Stomach (tissue), 4 donors: ENCODE data around the gene RPRML.

Experiments used
- POLR2A ChIP-seq, 4 donors: fragments of 450-650 bp; IDR thresholded peaks; one replicate each; pipeline ENCODE4 v1.6.1; 2016; ENCODE audit warnings: antibody characterized with exemption in 4 of 4, control low read depth in 2 of 4, mild to moderate bottlenecking in 1 of 4, moderate library complexity in 1 of 4
- POLR2AphosphoS5 ChIP-seq, 3 donors: sonication (generic); formaldehyde crosslinking; IDR thresholded peaks; one replicate each; pipeline ENCODE4 v1.6.1; 2016; ENCODE audit warnings: antibody characterized with exemption in 3 of 3
- TF ChIP-seq, protein P1 (sequence below), 7 experiments: fragments of 450-650 bp in 4 of 7; fragments of 200-600 bp in 3 of 7; sonication (generic) in 3 of 7; IDR thresholded peaks; one replicate each; pipeline ENCODE4 v1.5.1; 2016 to 2019; ENCODE audit warnings: antibody characterized with exemption in 7 of 7, control low read depth in 2 of 7, mild to moderate bottlenecking in 1 of 7

- TF ChIP-seq POLR2AphosphoS5 (IDR thresholded peaks at IDR 0.05) (no peak), POLR2A (IDR thresholded peaks at IDR 0.05) (no peak)
- TF ChIP-seq, protein P1, sequence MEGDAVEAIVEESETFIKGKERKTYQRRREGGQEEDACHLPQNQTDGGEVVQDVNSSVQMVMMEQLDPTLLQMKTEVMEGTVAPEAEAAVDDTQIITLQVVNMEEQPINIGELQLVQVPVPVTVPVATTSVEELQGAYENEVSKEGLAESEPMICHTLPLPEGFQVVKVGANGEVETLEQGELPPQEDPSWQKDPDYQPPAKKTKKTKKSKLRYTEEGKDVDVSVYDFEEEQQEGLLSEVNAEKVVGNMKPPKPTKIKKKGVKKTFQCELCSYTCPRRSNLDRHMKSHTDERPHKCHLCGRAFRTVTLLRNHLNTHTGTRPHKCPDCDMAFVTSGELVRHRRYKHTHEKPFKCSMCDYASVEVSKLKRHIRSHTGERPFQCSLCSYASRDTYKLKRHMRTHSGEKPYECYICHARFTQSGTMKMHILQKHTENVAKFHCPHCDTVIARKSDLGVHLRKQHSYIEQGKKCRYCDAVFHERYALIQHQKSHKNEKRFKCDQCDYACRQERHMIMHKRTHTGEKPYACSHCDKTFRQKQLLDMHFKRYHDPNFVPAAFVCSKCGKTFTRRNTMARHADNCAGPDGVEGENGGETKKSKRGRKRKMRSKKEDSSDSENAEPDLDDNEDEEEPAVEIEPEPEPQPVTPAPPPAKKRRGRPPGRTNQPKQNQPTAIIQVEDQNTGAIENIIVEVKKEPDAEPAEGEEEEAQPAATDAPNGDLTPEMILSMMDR (IDR thresholded peaks at IDR 0.05) = no peak
Measured at GRCh38 chr17:46991617-46992016, 12.6 kb upstream of the RPRML start.
